Neural cell (in vitro differentiated cells): ENCODE measurements around the gene RNF4. TPM values are rescaled to one million over a fixed set of nuclear protein-coding genes. Genes with fewer than 3 reads are reported as not detected.

ENCODE experiments used
- H2AFZ ChIP-seq: fragments of 200-600, 300-800 bp; sonication (generic), shearing (Covaris generic); 2 replicates; pipeline ENCODE4 v1.6.0; 2014; ENCODE audit warnings: low read depth, mild to moderate bottlenecking, antibody characterized with exemption, low read length, moderate library complexity
- H3F3A ChIP-seq: fragments of 200-600 bp; shearing (Covaris generic); 2 replicates; pipeline ENCODE4 v1.6.1; 2016; ENCODE audit warnings: mild to moderate bottlenecking, moderate library complexity, mixed read lengths, antibody characterized with exemption, low read length; ENCODE audit not compliant: insufficient read depth, poor library complexity, severe bottlenecking
- H3K27ac ChIP-seq: fragments of 200-600, 300-800 bp; sonication (generic), shearing (Covaris generic); 2 replicates; pipeline ENCODE4 v1.5.1; 2014; ENCODE audit warnings: mild to moderate bottlenecking, low read length, moderate library complexity
- H3K27me3 ChIP-seq: fragments of 300-800, 200-600 bp; sonication (generic), shearing (Covaris generic); 2 replicates; pipeline ENCODE4 v1.6.0; 2014; ENCODE audit warnings: mild to moderate bottlenecking, low read depth, low read length, moderate library complexity; ENCODE audit not compliant: insufficient read depth
- H3K36me3 ChIP-seq: fragments of 300-800, 200-600 bp; sonication (generic), shearing (Covaris generic); 2 replicates; pipeline ENCODE4 v1.5.1; 2014; ENCODE audit warnings: mild to moderate bottlenecking, antibody characterized with exemption, low read length, moderate library complexity; ENCODE audit not compliant: insufficient read depth
- H3K4me2 ChIP-seq: fragments of 300-800, 200-600 bp; sonication (generic), shearing (Covaris generic); 2 replicates; pipeline ENCODE4 v1.6.0; 2014; ENCODE audit warnings: mild to moderate bottlenecking, low read length
- H3K4me3 ChIP-seq: fragments of 300-800, 200-600 bp; sonication (generic), shearing (Covaris generic); 2 replicates; pipeline ENCODE4 v1.5.1; 2014; ENCODE audit warnings: mild to moderate bottlenecking, low read length, moderate library complexity
- H3K79me2 ChIP-seq: fragments of 200-600 bp; shearing (Covaris generic); replicated peaks from 2 replicates; pipeline ENCODE4 v1.6.0; 2014; ENCODE audit warnings: mild to moderate bottlenecking, low read length, moderate library complexity; ENCODE audit not compliant: insufficient read depth
- H3K9ac ChIP-seq: fragments of 300-800, 200-600 bp; sonication (generic), shearing (Covaris generic); 2 replicates; pipeline ENCODE4 v1.6.1; 2016; ENCODE audit warnings: mild to moderate bottlenecking, low read length, mixed read lengths
- H3K9me2 ChIP-seq: fragments of 200-600 bp; shearing (Covaris generic); 2 replicates; pipeline ENCODE4 v1.6.1; 2016; ENCODE audit warnings: mild to moderate bottlenecking, low read length, mixed read lengths; ENCODE audit not compliant: insufficient read depth
- H3K9me3 ChIP-seq: fragments of 200-600, 300-800 bp; sonication (generic), shearing (Covaris generic); 2 replicates; pipeline ENCODE4 v1.6.1; 2016; ENCODE audit warnings: mild to moderate bottlenecking, mixed run types, low read length, moderate library complexity, mixed read lengths
- H4K20me1 ChIP-seq: fragments of 200-600 bp; shearing (Covaris generic); 2 replicates; pipeline ENCODE4 v1.6.1; 2016; ENCODE audit warnings: mild to moderate bottlenecking, mixed run types; ENCODE audit not compliant: insufficient read depth
- EP300 ChIP-seq: fragments of 450-650 bp; conservative IDR thresholded peaks from 2 replicates; pipeline ENCODE4 v1.6.1; 2014; ENCODE audit warnings: antibody characterized with exemption, mild to moderate bottlenecking, moderate library complexity; ENCODE audit not compliant: poor library complexity, severe bottlenecking
- EZH2 ChIP-seq: fragments of 200-600, 300-800 bp; shearing (Covaris generic), sonication (generic); IDR thresholded peaks from 2 replicates; pipeline ENCODE4 v1.6.1; 2014; ENCODE audit warnings: antibody characterized with exemption, low read length, borderline replicate concordance, mild to moderate bottlenecking; ENCODE audit not compliant: insufficient read depth, poor library complexity, severe bottlenecking
- MXI1 ChIP-seq: fragments of 450-650 bp; conservative IDR thresholded peaks from 2 replicates; pipeline ENCODE4 v1.6.1; 2014; ENCODE audit warnings: antibody characterized with exemption, mild to moderate bottlenecking; ENCODE audit not compliant: poor library complexity, severe bottlenecking
- POLR2AphosphoS5 ChIP-seq: IDR thresholded peaks from 2 replicates; pipeline ENCODE4 v1.6.1; 2012
- RAD21 ChIP-seq: fragments of 450-650 bp; conservative IDR thresholded peaks from 2 replicates; pipeline ENCODE4 v1.6.1; 2014; ENCODE audit warnings: antibody characterized with exemption, mild to moderate bottlenecking, moderate library complexity
- SMC3 ChIP-seq: fragments of 450-650 bp; conservative IDR thresholded peaks from 2 replicates; pipeline ENCODE4 v1.6.1; 2014; ENCODE audit warnings: antibody characterized with exemption, mild to moderate bottlenecking, moderate library complexity; ENCODE audit not compliant: poor library complexity
- TAF1 ChIP-seq: IDR thresholded peaks from 2 replicates; pipeline ENCODE4 v1.6.1; 2012; ENCODE audit warnings: low read depth
- polyA plus RNA-seq: library from polyadenylated mRNA; depleted of rRNA; stranded (reverse); fragments of >200 nt; gene quantifications from 2 replicates; pipeline ENCODE4 v1.2.3, GENCODE V29; 2014
- TF ChIP-seq, protein P1 (sequence below): fragments of 450-650 bp; IDR thresholded peaks from 2 replicates; pipeline ENCODE4 v1.5.1; 2014; ENCODE audit warnings: antibody characterized with exemption, mild to moderate bottlenecking, moderate library complexity; ENCODE audit not compliant: poor library complexity, severe bottlenecking
- TF ChIP-seq, protein P2 (sequence below): IDR thresholded peaks from 2 replicates; pipeline ENCODE4 v1.6.1; 2012; ENCODE audit warnings: borderline replicate concordance

The RNF4 gene
- polyA plus RNA-seq, 1 donor from 2014 or later = 48.2 TPM

DNA sequence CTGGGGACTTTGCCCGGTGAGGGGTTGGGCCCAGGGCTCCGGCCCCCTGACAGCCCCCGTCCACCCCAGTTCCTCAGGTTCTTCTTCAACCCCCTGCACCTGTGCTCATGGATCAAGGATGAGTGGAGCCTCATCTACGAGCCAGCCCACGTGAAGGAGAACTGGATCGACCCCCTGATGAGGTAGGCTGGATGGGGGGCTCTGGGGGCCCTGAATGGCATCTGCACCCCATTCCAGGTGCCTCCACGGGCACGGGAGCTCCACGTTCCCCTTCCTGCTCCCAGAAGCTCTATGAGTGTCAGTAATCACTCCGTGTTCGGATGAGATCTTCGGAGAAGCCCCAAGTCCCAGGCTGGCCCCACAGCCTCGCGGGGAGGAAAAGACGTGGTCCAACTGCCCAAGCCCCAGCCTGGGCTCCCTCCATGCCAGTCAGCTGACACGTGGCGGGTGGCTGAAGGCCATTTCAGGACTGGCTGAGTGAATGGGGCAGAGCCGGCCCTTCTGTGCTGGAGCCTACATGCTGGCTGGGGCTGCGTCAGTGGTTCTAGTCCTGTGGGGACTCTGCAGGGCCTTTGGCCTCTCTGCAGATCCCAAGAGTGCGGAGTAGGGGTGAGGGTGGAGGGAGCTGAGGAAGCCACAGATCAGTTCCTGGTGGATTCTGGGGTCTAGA is 25.7 kb upstream of the RNF4 start:
- Histone ChIP-seq H3K9me3 (no peaks in the 10 kb centered on the region), H3K9me2 (no peaks in the 10 kb centered on the region), H3K4me2 (no peak overlapping the region), H3K27ac (no peak overlapping the region), H4K20me1 (no peaks in the 10 kb centered on the region), H2AFZ (no peak overlapping the region), H3K79me2 (no peaks in the 10 kb centered on the region), H3K9ac (no peak overlapping the region), H3K27me3 (no peaks in the 10 kb centered on the region), H3K36me3 (no peaks in the 10 kb centered on the region), H3K4me3 (no peak overlapping the region), H3F3A (no peaks in the 10 kb centered on the region)
- no peak for TF ChIP-seq POLR2AphosphoS5
- no peak for TF ChIP-seq TAF1
- no peak for TF ChIP-seq SMC3
- TF ChIP-seq EZH2 = no peak
- TF ChIP-seq MXI1 = no peak
- TF ChIP-seq, protein P1, sequence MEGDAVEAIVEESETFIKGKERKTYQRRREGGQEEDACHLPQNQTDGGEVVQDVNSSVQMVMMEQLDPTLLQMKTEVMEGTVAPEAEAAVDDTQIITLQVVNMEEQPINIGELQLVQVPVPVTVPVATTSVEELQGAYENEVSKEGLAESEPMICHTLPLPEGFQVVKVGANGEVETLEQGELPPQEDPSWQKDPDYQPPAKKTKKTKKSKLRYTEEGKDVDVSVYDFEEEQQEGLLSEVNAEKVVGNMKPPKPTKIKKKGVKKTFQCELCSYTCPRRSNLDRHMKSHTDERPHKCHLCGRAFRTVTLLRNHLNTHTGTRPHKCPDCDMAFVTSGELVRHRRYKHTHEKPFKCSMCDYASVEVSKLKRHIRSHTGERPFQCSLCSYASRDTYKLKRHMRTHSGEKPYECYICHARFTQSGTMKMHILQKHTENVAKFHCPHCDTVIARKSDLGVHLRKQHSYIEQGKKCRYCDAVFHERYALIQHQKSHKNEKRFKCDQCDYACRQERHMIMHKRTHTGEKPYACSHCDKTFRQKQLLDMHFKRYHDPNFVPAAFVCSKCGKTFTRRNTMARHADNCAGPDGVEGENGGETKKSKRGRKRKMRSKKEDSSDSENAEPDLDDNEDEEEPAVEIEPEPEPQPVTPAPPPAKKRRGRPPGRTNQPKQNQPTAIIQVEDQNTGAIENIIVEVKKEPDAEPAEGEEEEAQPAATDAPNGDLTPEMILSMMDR = no peak
- TF ChIP-seq, protein P2, sequence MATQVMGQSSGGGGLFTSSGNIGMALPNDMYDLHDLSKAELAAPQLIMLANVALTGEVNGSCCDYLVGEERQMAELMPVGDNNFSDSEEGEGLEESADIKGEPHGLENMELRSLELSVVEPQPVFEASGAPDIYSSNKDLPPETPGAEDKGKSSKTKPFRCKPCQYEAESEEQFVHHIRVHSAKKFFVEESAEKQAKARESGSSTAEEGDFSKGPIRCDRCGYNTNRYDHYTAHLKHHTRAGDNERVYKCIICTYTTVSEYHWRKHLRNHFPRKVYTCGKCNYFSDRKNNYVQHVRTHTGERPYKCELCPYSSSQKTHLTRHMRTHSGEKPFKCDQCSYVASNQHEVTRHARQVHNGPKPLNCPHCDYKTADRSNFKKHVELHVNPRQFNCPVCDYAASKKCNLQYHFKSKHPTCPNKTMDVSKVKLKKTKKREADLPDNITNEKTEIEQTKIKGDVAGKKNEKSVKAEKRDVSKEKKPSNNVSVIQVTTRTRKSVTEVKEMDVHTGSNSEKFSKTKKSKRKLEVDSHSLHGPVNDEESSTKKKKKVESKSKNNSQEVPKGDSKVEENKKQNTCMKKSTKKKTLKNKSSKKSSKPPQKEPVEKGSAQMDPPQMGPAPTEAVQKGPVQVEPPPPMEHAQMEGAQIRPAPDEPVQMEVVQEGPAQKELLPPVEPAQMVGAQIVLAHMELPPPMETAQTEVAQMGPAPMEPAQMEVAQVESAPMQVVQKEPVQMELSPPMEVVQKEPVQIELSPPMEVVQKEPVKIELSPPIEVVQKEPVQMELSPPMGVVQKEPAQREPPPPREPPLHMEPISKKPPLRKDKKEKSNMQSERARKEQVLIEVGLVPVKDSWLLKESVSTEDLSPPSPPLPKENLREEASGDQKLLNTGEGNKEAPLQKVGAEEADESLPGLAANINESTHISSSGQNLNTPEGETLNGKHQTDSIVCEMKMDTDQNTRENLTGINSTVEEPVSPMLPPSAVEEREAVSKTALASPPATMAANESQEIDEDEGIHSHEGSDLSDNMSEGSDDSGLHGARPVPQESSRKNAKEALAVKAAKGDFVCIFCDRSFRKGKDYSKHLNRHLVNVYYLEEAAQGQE = no peak
- TF ChIP-seq EP300 = no peak
- no peak for TF ChIP-seq RAD21

DNA sequence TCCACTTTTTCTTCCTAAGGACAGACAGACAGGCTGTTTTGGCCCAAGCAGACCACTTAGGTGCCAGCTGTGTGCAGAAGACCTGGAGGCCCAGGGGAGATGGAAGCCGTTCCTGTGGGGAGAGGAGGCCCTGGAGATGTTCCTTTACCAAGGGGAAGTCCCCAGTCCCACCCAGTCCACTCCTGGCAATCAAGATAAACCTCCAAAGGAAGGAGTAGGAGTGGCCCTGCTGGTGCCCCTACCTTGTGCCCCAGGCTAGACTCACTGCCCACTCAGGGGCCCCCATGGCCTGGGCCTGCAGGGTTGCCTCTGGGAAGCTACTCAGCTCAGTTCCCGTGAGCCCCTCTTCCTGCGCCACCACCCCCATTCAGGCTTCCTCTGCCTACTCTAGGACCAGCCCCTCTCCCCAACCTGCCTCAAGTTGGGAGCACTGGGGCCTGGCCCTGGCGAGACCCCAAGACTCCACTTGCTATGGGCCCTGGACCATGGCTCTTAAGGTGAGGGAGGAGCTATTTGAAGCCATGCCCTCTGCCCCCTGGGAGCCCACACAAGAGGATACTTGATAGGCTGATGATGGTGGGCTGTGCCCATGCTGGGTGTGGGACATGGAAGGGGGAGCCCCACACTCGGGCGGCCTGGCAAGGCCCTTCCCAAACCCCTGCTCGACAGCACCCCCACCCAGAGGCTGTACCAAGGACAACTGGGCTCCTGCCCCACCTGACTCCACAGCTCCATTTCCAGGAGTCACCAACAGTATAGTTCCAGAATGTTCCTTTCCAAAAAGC is 24.8 kb upstream of the RNF4 start:
- H3F3A ChIP-seq = no peaks in the 10 kb centered on the region
- H4K20me1 ChIP-seq = no peaks in the 10 kb centered on the region
- no peaks in the 10 kb centered on the region for H3K36me3 ChIP-seq
- no peaks in the 10 kb centered on the region for H3K27me3 ChIP-seq
- no peak overlapping the region for H2AFZ ChIP-seq
- H3K9me2 ChIP-seq = no peaks in the 10 kb centered on the region
- no peaks in the 10 kb centered on the region for H3K79me2 ChIP-seq
- H3K9ac ChIP-seq = no peak overlapping the region
- no peak overlapping the region for H3K4me2 ChIP-seq
- H3K4me3 ChIP-seq = no peak overlapping the region
- H3K9me3 ChIP-seq = no peaks in the 10 kb centered on the region
- TF ChIP-seq RAD21 (no peak), POLR2AphosphoS5 (no peak), MXI1 (no peak), SMC3 (no peak), EP300 (no peak)
- H3K27ac ChIP-seq = no peak overlapping the region
